GM21723 (cell line): ENCODE results near the gene EEF1G.

Source experiments
- ATAC-seq: cut with Tn5 transposase; IDR thresholded peaks from one replicate; pipeline ENCODE4 v1.9.1; 2021; ENCODE audit warnings: mild to moderate bottlenecking, moderate library complexity; ENCODE audit not compliant: unreplicated experiment

Gene EEF1G

DNA sequence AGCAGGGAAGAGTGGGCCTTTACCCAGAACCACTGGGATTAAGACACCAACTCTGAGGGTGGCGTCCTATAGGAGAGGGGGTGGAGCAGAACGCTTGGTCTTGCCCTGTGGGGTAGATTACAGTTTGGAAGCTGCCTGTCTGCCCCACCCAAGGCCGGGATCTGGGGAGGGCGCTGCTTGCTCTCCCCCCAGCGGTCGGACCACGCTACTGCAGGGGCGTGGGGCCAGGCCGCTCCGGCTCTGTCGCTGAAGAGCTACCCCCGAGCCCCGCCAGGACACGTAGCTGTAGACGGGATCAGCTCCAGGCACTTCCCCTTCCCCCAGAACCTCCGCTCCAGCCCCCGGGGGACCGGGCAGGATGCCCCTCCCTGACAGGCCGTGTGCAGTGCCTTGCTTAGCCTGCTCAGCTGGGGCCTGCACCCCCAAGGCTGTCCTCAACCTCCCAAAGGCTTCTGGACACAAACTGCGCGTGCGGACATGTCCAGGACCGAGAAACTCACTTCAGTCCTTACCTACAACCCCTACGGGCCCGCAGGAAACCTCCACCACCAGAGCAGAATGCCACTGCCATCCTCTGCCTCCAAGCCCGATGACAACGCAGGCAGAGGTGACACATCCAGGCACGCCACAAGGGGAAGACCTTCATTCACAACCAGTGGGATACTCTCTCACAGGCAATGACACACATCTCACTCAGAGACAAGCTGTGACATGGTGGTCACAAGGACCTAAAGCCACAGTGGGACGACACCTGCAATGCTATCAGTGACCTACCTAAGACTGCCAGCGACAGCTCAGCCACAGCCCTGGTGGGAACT is 30.7 kb downstream of the EEF1G start:
- no peak for ATAC-seq

DNA sequence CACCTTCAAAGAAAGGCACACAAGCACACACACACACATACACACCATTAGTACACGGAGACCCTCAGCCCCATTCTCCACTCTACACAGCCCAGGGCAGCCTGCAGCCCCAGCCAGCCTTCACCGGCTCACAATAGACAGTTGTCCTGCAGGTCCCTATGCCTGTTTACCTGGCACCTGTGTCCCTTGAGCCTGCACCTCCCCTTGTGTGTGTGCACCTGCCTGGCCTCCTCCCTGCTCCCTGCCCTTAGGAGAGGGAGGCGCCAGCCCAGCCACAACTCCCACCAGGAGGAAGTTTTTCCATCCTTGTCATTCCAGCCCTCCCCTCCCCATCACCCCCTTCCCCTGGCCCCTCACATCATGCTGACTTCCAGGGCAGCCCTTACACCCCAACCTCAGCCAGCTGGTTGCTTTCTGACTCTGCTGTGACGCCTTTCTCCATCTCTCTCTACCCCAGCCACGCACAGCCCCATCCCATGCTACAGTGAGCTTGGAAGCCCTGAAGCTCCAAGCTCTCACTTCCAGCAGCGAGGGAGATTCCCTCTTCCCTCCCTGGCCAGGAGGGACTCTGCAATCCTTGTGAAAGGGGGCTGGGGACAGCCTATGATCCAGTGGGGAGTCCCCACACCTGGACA is 31.5 kb downstream of the EEF1G start:
- no peak for ATAC-seq

DNA sequence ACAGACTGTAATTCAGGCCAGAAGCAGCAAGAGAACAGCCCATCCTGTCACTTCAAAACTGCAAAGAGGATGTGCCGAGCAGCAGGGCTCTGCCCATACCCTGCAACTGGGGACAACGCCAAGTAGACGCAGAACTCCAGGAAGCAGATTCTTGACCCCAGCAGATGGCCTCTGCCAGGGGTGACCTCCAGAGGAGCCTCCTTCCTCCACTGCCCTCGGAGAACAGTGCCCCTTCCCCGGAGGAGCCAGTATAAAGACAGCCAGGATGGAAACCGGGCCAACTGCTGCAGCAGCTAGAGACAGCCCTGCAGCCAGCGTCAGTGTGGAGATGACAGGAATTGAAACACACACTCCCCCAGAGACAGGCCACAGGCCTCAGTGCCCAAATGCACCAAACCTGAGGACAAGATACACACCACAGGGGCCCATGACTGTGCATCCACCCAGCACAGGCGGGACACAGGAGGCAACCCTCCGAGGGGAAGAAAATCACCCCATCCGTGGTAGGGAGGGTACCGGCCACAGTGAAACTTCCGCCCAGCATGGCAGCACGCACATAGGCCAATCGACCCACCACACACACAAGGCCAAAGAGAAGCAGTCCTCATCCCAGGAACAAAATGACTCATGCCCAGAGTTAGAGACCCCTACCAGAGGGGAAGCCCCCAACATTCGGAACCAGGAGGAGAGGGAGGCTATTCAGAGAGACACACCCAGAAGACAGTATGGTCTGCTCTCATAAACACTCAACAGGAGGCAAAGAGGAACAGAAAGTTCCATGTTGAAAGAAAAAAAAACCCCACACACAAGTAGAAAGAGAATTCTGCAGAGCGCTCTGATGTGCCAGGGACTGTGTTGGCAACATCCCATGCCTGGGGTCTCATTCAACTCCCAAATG is 32.6 kb downstream of the EEF1G start:
- peak; percentile 54 for ATAC-seq

DNA sequence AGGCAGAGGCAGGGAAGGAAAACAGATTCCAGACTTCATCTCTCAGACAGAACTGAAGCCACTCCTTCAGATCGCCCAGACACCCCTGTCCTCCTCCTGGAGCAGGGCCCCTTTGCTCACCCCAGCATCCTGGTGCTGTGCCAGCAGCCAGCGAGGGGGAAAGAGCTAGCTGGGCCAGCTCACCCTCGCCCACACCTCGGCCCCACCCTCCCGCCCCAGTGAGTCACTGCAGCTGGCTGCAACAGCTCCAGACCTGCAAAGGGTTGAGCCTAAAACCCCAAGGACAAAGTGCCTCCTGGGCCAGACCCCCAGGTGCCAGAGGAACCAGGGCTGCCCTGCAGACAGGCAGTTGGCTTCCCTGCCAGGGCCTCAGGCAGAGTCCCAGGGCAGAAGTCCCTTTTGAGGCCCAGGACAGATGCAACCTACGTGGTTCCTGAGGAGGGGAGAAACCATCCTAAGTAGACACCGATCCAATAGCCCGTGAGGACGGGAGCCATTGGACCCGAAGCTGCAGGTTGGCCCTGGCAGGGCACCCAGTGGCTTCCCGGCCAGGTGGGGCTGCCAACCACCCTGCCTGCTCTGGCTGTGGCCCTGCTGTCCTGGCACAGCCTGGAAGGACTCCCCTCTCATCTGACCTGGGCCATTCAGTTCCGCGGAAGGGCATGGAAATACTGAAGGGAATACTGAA is 34.3 kb downstream of the EEF1G start:
- ATAC-seq, result no peak

DNA sequence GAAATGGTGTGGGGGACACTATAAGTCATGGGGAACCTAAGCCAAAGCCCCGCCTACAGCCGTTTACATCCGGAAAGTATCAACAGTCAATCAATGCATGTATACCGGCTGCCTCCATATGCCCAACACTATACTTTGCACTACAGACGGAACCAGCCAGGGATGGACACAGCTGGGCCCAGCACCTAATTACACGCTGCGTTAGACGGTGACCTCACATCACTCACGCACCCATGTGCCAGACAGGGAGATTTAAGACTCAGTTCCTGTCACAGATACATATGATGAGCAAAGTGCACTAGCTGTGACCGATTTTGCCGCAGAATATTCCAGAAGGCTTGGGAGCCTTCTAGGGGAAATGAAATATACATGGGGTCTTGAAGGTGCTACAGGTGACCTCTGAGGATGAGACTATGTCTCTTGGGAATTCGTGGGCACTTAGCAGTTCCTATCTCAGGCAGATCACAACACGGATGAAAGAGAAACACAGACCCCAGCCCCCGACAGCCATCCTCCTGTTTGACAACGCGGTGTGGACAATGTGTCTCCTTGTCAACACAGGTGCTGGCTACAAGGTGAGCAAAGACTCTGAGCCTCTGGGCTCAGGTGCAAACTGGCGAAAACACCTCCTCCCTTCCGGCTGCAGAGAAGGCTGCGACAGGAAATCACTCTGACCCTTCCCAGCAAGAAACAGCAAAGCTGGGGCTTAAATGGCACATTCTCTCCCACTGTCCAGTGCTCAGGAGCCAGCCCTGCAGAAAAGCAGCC is 35.0 kb downstream of the EEF1G start:
- no peak for ATAC-seq

DNA sequence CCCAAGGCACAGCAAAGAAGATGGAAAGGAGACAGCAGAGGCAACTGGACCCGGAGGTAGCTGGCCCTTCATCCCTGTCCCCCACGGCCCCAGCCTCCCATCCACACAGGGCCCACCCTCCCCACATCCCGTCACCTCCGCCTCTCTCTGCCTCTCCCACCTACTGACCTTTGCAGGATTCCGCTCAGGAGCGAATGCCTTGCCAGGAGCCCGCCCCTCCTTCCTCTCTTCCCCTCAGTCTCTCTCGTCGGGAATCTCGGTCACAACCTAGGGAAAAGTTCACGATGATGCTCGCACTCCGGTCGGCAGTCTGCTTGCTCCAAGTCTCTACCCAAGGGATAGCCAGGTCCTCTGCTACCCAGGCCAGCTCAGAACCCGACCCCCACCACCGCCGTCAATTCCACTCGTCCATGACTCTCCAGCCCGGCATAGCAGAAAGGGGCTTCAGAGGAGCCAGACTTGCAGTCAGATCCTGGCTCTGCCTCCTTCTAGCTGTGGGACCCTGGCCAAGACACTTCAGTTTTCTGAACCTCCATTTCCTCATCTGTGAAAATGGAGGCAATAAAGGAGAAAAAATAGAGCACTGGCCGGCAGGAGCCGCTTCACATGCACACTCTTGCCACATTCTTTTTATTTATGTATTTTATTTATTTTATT is 37.3 kb downstream of the EEF1G start:
- ATAC-seq, result no peak

DNA sequence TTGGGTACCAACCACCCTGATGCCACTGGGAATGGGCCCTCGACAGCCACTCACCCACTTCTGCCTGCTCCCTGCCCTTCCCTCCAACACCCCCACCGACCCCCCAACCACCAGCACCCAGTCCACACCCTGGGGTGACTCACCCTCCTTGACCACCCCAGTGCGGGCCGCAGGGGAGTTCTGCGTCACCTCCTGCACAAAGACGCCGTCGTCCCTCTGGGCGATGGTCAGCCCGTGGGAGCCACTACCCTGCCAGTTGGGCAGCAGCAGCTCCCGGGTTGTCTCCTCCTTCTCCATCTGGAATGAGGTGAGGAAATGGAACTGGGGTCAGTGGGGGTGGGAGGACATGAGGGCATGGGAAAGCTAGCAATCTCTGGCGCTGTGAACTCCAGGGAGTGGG is 37.9 kb downstream of the EEF1G start:
- ATAC-seq, result no peak

DNA sequence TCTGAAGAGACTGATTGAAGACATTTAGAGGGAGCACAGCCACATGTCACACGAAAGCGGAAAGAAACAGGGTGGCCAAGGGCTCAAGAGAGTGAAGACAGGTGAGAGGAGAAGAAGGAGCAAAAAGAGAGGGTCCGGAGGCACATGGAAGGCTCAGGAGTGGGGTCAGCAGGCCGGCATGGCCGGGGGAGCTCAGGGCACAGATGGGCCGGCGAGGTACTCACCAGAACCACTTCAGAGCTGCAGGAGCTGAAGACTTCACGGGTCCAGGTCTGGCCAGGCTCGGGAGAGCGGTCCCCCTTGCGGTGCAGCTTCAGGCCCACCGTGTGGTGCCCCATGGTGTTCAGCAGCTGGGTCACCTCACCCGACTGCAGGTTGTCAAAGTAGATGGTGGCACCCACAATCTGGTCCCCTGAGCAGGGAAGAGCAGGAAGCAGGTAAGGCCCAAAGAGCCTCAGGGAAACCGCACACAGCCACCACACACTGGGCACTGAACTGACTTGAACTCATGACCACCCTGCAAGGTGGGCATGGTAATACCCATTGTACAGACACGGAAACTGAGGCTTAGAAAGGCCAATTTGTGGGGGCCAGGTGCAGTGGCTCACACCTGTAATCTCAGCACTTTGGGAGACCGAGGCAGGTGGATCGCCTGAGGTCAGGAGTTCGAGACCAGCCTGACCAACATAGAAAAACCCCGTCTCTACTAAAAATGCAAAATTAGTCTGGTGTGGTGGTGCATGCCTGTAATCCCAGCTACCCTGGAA is 38.7 kb downstream of the EEF1G start:
- no peak for ATAC-seq

DNA sequence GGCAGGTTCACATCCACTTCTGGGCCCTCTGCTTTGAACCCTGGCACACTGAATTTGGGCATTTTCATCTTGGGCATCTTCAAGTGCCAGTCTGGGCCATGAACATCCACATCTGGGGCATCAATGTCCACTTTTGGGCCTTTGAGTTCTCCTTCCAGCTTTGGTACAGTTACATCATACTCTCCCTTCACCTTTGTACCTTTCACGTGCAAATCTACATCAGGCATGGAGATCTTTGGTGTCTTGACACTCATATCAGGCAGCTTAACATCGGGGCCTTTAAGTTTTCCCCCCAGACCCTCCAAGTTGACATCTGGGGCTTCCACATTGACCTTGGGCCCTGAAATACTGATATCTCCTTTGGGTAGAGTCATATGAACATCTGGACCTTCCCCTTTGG is 41.6 kb downstream of the EEF1G start:
- no peak for ATAC-seq

DNA sequence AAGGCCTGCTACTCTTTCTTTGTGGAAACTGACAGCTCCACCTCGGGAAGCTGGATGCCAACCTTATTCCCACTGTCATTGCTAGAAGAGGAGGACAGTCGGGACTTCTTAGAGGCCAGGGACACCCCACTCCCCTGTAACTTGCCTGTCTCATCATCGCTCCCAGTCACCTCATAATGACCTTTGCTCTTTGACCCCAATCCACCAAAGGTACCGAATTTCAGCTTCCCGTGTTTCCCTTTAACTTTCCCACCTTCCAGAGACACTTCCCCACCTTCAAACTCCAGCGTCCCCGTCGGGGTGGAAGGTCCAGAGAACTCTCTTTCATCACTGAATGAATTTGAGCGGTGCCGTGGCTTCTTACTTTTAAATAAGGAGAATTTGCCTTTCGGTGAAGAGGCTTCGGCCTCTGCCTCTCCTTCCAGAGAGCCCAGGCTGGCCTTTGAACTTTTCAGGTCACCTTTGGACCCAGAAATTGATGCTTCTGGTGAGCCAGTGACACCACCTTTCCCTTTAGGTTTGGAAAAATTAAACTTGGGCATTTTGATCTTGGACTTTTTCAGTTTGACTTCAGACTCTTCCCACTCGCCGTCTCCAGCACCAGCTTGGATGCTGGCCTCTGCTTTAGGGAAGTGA is 56.8 kb downstream of the EEF1G start:
- no peak for ATAC-seq

DNA sequence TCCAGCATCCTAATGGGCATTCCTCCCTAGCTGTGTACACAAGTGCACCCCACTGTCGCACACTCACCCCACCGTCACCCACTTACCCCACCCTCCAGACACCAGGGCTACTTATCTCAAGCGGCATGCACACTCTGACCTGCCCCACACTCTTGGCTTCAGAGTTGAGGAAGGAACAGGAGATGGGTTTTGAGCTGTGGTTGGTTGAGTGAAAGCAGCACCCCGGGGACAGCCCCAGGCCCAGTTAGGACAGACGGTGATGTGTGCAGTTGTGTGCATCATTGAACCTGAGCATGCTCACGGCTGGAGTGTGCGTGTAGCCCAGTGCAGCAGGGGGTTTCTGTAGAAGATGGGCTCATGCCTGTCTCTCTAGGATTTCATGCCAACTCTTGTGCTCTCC is 59.5 kb downstream of the EEF1G start:
- no peak for ATAC-seq

DNA sequence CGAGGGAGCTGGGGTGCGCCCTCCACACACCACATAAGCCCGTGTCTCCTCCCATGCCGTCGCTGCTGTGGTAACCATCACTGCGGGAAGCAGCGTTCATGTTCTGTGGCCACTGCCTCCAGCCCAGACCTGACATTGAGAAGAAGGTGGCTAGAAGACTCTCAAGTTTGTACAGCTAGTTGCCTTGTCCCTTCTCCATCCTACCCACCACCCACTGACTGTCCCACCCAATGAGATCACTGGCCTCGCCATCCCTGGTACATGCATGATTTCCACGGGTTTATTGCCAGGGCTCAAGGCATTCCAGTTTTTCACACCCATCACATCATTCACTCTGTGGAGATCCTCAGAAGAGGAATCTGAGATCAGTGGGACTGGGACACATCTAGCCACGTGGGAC is 60.1 kb downstream of the EEF1G start:
- ATAC-seq, result no peak

DNA sequence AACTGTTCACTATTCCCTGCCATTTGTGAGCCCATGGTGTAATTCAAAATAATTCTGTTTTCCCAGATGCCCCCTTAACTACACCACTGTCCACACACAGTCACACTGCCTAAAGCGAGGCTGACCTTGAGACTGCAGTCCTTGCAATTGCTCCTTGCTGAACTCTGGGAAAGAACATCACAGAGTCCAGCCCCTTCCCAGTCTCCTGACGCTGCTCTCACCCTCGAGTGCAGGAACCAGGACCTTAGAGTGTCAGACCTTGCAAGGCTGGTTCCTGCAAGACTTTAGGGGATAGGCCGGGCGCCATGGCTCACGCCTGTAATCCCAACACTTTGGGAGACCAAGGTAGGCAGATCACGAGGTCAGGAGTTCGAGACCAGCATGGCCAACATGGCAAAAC is 60.7 kb downstream of the EEF1G start:
- no peak for ATAC-seq
